Left forelimb (tissue), 1 donor: ENCODE data around the gene KRT34.
"Not testable (repeated sequence)": the region's sequence is repeated elsewhere in the genome, so short reads cannot be mapped to it uniquely, and the experiment has no call there.

ENCODE experiments used
- DNase-seq: peaks from one replicate; pipeline ENCODE4 v3.0.0-alpha.2; 2018; ENCODE audit warnings: low spot score

KRT34 gene

GRCh38 chr17:41404024-41404671 lies 22.0 kb upstream of the KRT34 start:
- DNase-seq, result no peak

DNA sequence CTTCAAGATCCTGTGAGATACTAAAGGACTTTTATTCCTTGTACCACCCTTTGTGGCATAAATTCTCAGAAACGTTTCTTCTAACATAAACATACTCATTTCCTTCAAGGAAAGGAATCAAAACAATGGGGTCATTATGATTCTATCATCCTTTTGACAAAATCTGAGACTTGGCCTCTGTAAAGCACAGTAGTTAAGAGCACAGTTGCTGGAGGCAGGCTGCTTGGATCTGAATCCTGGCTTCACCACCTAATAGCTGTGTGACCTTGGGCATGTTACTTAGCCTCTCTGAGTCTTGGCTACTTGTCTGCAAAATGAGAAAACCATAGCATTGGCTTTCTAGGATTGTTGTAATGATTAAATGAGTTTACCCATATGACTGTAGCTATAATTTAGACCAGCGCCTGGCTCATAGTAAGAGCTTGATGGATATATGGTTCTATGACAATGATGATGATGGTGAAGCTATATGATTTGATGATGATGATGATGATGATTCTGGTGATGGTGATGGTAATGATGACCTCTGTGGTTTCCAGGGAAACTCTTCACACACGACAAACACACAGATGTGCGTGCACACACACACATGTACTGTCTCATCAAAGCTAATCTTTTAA lies 21.4 kb upstream of the KRT34 start:
- no peak for DNase-seq

DNA sequence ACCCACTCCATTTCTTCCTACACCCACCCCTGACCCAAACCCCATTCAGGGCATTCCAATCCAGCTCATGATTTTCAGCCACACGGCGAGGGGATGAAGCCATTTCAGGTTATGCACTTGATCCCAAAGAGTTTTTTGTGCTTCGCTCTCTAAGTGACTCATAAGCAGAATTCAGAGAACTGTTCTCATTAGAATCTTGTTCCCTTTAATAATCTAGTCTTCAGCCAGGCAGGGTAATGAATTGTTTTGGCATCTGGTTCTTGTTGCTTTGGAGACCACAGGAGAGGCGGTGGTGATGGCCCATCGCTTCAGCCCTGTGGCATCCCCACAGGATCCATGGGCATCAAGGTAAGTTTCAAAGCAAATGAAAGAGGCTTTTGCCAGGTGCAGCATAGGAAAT lies 20.1 kb upstream of the KRT34 start:
- DNase-seq, result no peak

DNA sequence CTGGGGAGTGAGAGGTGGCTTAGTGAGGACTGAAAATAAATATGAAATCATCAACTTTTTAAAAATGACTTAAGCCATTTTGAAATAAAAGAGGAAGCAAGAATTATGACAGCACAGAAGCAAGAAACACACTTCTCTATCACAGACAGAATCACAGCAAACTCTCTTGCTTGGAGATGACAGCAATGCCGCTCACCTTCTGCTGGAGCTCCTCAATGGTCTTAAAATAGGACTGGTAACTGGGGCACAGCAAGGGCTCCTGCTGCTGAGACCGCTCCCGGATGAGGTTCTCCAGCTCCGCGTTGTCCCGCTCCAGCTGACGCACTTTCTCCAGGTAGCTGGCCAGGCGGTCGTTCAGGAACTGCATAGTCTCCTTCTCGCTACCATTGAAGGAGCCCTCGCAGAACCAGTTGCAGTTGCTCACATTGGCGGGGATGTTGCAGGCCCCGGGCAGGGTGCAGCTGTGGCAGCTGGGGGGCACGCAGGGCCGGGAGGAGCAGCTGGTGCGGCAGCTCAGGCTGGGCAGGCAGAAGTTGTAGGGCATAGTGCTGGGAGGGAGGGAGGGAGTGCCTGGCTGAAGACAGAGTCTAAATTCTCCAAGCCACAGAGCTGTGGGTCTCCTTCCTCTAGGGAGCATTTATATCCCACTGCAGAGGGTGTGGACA lies 15.0 kb upstream of the KRT34 start, which contains the start of gene KRT31:
KRT31 (minus strand) TSS at position 613 of the 665 bp plus-strand sequence; CDS start at position 544, 69 bp downstream.
- peak; percentile 63 for DNase-seq

- DNase-seq, result no peak
Observed at GRCh38 chr17:41396340-41396739, 14.2 kb upstream of the KRT34 start.

GRCh38 chr17:41395611-41396010 lies 13.5 kb upstream of the KRT34 start:
- no peak for DNase-seq

DNA sequence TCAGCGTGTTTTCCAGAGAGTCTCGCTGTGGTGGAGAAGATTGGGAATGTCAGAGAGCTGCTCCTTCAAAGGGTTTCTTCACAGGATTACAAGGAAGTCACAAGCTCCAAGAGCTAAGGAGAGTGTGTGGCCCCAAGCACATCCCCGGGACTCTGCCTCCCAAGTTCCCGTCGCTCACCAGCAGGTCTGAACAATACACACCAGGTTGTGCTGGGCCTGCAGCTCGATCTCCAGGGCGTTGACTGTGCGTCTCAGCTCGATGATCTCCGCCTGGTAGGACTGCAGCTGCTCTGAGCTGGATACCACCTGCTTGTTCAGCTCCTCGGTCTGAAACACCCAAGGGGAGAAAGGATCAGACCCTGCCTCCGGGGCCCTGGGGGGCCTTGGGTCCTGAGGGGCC lies 12.9 kb upstream of the KRT34 start:
- DNase-seq, result not testable (repeated sequence)

GRCh38 chr17:41394254-41394996 lies 12.3 kb upstream of the KRT34 start:
- DNase-seq, result no peak

- DNase-seq, result no peak
Observed at GRCh38 chr17:41393826-41394225, 11.7 kb upstream of the KRT34 start.

- DNase-seq, result no peak
Observed at GRCh38 chr17:41393294-41393693, 11.2 kb upstream of the KRT34 start.

DNA sequence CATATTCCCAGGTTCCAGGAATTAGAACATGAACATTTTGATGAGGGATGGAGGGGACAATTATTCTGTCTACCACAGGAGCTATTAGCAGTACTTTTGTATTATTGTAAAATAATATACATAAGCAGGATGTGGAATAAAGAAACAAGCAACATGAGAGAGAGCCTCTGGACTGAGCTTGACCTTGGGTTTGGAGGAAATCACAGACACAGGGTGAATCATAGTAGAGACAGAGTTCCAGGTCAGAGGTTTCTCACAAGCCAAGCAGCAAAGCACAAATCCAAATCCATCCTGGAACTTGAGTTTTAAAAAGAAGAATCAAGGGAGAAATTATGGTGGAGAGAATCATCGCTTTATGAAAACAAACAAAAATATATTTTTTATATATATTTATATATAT lies 10.2 kb upstream of the KRT34 start:
- no peak for DNase-seq

GRCh38 chr17:41391535-41391934 lies 9.4 kb upstream of the KRT34 start:
- no peak for DNase-seq

DNA sequence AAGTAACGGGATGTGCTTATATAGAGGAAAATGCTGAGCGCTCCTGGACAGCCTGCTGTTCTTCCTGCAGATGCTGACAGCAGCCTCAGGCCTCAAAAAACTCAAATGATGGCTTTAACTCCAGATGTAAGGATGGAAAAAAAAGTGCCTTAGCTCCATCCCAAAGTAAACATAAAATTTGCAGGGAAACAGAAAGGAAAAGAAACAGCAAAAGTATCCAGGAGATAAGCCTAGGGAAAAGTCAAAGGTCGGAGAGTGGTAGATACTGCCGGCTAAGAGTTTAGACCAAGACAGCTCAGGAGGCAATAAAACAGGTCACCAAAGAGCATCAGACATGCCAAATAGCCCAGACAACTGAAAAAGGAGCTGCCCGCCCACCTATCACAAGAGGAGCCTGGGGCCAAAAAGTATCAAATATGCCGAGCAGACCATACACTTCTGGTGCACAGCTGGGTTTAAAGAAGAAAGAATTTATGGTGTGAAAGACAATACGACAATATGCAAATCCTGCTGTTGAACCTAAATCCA lies 8.4 kb upstream of the KRT34 start:
- no peak for DNase-seq

DNA sequence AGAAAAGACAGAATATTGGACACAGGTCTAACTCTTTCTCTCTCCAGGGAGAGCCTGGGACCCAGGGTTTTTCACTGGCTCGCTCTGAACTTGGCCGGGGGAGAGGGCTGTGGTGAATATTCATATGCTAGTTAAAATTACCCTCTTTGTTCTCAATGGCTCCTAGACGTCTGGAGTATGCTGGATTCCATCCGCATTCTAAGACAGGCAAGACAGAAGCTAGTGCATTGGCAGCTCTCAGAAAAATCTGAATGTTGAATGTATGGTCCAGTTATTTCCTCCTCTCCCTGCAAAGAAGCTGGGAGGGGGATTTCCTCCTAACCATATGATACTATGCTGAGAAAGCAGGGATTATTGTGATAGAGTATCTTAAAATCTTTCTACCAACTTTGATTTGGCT lies 5.6 kb upstream of the KRT34 start:
- DNase-seq, result no peak

DNA sequence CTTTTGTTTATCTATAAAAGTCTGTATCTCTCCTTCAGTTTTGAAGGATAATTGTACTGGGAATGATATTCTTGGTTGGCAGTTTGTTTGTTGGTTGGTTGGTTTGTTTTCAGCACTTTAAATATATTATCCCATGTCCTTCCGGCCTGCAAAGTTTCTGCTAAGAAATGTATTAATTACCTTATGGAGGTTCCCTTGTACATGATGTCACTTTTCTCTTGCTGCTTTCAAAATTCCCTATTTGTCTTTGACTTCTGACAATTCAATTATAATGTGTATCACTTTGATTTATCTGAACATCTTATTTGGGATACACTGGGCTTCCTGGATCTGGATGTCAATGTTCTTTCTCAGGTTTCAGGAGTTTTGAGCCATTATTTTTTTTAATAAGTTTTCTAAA lies 4.1 kb upstream of the KRT34 start:
- DNase-seq, result no peak

GRCh38 chr17:41383690-41384089 lies 1.6 kb upstream of the KRT34 start:
- no peak for DNase-seq

GRCh38 chr17:41382394-41382793 lies 288 bp upstream of the KRT34 start:
- no peak for DNase-seq

DNA sequence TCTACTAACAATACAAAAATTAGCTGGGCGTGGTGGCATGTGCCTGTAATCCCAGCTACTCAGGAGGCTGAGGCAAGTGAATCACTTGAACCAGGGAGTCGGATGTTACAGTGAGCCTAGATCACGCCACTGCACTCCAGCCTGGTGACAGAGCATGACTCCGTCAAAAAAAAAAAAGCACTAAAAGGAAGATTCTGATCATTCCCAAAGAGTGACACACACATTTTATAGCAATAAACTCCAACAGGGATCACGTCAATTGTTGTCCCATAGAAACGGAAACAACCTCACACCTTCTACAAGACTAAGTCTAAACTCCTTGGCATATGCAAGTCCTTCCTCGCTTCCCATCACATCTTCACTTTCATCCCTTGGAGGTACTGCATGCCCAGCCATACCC lies 2.0 kb downstream of the KRT34 start:
- not testable (repeated sequence) for DNase-seq

- no peak for DNase-seq
Observed at GRCh38 chr17:41377546-41377945, 4.6 kb downstream of the KRT34 start.

- no peak for DNase-seq
Observed at GRCh38 chr17:41369713-41370112, 12.4 kb downstream of the KRT34 start, which contains the start of gene KRT33B. Gene KRT33B, minus strand, starts transcription at chr17:41369813. Its CDS starts 63 bp downstream, at chr17:41369750.

GRCh38 chr17:41369023-41369422 lies 13.1 kb downstream of the KRT34 start:
- DNase-seq, result no peak

DNA sequence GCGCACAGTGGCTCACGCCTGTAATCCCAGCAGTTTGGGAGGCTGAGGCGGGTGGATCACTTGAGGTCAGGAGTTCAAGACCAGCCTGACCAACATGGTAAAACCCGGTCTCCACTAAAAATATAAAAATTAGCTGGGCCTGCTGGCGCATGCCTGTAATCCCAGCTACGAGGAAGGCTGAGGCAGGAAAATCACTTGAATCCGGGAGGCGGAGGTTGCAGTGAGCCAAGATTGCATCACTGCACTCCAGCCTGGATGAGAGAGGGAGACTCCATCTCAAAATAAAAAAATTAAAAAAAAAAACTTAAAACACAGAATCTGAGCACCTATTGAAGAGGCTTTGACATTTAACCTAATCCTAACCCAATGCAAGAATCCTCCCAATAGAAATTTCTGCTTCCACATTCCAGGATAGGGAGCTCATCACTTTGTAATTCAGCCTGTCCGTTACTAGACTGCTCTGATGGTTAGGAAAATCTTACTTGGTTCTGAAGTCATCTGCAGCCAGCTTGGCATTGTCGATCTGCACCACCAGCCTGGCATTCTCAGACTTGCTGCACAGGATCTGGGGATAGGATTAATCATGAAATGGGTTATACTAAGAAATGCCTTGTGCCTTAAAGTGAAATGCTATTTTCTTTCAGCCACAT lies 14.6 kb downstream of the KRT34 start:
- no peak for DNase-seq
